CD14-positive monocyte (primary cell): ENCODE data around the gene PGAP2. TPM values are rescaled to one million over a fixed set of nuclear protein-coding genes. Genes with fewer than 3 reads are reported as not detected.

Experiments used
- DNase-seq, 3 donors: peaks; one replicate each; pipeline ENCODE4 v3.0.0-alpha.2; 2011 to 2022
- H2AFZ ChIP-seq: 2 replicates; pipeline ENCODE4 v1.6.0; 2012; ENCODE audit warnings: mild to moderate bottlenecking, low read depth, low read length, inconsistent platforms; ENCODE audit not compliant: insufficient read depth, poor library complexity, severe bottlenecking
- H3K27ac ChIP-seq, 2 donors: 1 replicate in 1 of 2; 2 replicates in 1 of 2; pipeline ENCODE4 v1.5.1; 2012 to 2013; ENCODE audit warnings: low read length in 2 of 2, control low read depth in 1 of 2, inconsistent platforms in 1 of 2, low read depth in 1 of 2, mild to moderate bottlenecking in 1 of 2
- H3K27me3 ChIP-seq, 2 donors: one replicate each; pipeline versions ENCODE4 v1.6.0 to v1.6.1; 2011 to 2013; ENCODE audit warnings: low read length in 2 of 2; ENCODE audit not compliant: control insufficient read depth in 2 of 2, insufficient read depth in 2 of 2
- H3K36me3 ChIP-seq, 2 donors: replicated peaks in 1 of 2; 1 replicate in 1 of 2; 2 replicates in 1 of 2; pipeline versions ENCODE4 v1.5.1 to v1.6.1; 2012 to 2013; ENCODE audit warnings: low read length in 2 of 2, control low read depth in 1 of 2, inconsistent platforms in 1 of 2, mild to moderate bottlenecking in 1 of 2; ENCODE audit not compliant: insufficient read depth in 2 of 2, control insufficient read depth in 1 of 2
- H3K4me1 ChIP-seq, 2 donors: 1 replicate in 1 of 2; 2 replicates in 1 of 2; pipeline versions ENCODE4 v1.5.1 to v1.6.1; 2012 to 2013; ENCODE audit warnings: low read length in 2 of 2, control low read depth in 1 of 2, inconsistent platforms in 1 of 2, mild to moderate bottlenecking in 1 of 2, moderate library complexity in 1 of 2; ENCODE audit not compliant: insufficient read depth in 2 of 2, control insufficient read depth in 1 of 2
- H3K4me2 ChIP-seq: replicated peaks from 2 replicates; pipeline ENCODE3; 2012; ENCODE audit warnings: low read length, moderate library complexity, mild to moderate bottlenecking; ENCODE audit not compliant: poor library complexity, severe bottlenecking; ENCODE audit errors: extremely low read depth
- H3K4me3 ChIP-seq, 3 experiments: fragments of 200-600 bp in 1 of 3; sonication (generic) in 1 of 3; replicated peaks in 1 of 3; 1 replicate in 2 of 3; 2 replicates in 1 of 3; pipeline ENCODE4 v1.5.1; 2011 to 2013; ENCODE audit warnings: low read length in 3 of 3, mild to moderate bottlenecking in 3 of 3, control low read depth in 2 of 3, low read depth in 2 of 3, inconsistent platforms in 1 of 3, moderate library complexity in 1 of 3
- H3K79me2 ChIP-seq: 2 replicates; pipeline ENCODE4 v1.6.0; 2012; ENCODE audit warnings: mild to moderate bottlenecking, control low read depth, inconsistent platforms, low read length, moderate library complexity; ENCODE audit not compliant: insufficient read depth
- H3K9ac ChIP-seq: 2 replicates; pipeline ENCODE4 v1.6.0; 2017; ENCODE audit warnings: low read length, mild to moderate bottlenecking; ENCODE audit not compliant: insufficient read depth, poor library complexity, severe bottlenecking
- H3K9me3 ChIP-seq, 2 donors: replicated peaks in 1 of 2; 1 replicate in 1 of 2; 2 replicates in 1 of 2; pipeline versions ENCODE4 v1.5.1 to v1.6.1; 2012 to 2013; ENCODE audit warnings: low read length in 2 of 2, control low read depth in 1 of 2; ENCODE audit not compliant: control insufficient read depth in 1 of 2, insufficient read depth in 1 of 2
- H4K20me1 ChIP-seq: 2 replicates; pipeline ENCODE4 v1.6.0; 2012; ENCODE audit warnings: mild to moderate bottlenecking, low read length, control low read depth, moderate library complexity; ENCODE audit not compliant: insufficient read depth
- H3K27ac Mint-ChIP-seq, 7 donors: one replicate each; pipeline ENCODE4 v1.8.0; 2020; ENCODE audit warnings: mild to moderate bottlenecking in 7 of 7, mixed read lengths in 7 of 7, moderate library complexity in 6 of 7, inconsistent platforms in 2 of 7
- H3K27me3 Mint-ChIP-seq, 3 donors: one replicate each; pipeline ENCODE4 v1.8.0; 2021 to 2022; ENCODE audit warnings: low read depth in 3 of 3, mild to moderate bottlenecking in 3 of 3, mixed read lengths in 3 of 3, moderate library complexity in 3 of 3, inconsistent platforms in 1 of 3
- H3K36me3 Mint-ChIP-seq, 2 donors: one replicate each; pipeline ENCODE4 v1.8.0; 2020; ENCODE audit warnings: mixed read lengths in 2 of 2, inconsistent platforms in 1 of 2, mild to moderate bottlenecking in 1 of 2
- H3K4me1 Mint-ChIP-seq: one replicate; pipeline ENCODE4 v1.8.0; 2020; ENCODE audit warnings: mild to moderate bottlenecking, mixed read lengths
- H3K4me3 Mint-ChIP-seq, 2 donors: one replicate each; pipeline ENCODE4 v1.8.0; 2020; ENCODE audit warnings: mild to moderate bottlenecking in 2 of 2, mixed read lengths in 2 of 2, moderate library complexity in 1 of 2
- H3K9me3 Mint-ChIP-seq, 7 donors: one replicate each; pipeline ENCODE4 v1.8.0; 2020 to 2022; ENCODE audit warnings: mixed read lengths in 7 of 7, mild to moderate bottlenecking in 6 of 7, moderate library complexity in 6 of 7, inconsistent platforms in 2 of 7
- WGBS: methylation state at CpG from one replicate; pipeline ENCODE4 v1.1.5; 2013; ENCODE audit warnings: missing lambda C conversion rate; ENCODE audit not compliant: insufficient coverage; 5-methylcytosine and 5-hydroxymethylcytosine counted together
- intact Hi-C, 2 donors: fragments of 100-400 bp; cut with micrococcal nuclease; formaldehyde crosslinking; loops; one replicate each; pipeline versions ENCODE4 v1.15.0 to v1.15.1; 2023
- polyA plus RNA-seq, 3 donors: library from polyadenylated mRNA; depleted of rRNA in 1 of 3; unstranded in 2 of 3; stranded (reverse) in 1 of 3; fragments of 300-500 nt in 2 of 3; fragments of >200 nt in 1 of 3; fragmentation: Illumina TruSeq in 2 of 3; gene quantifications; 1 replicate in 2 of 3; 2 replicates in 1 of 3; pipeline ENCODE4 v1.2.3, GENCODE V29; 2012 to 2021
- TF ChIP-seq, protein P1 (sequence below): fragments of 200-600 bp; IDR thresholded peaks from one replicate; pipeline ENCODE4 v1.8.0; 2022; ENCODE audit warnings: antibody characterized with exemption, mild to moderate bottlenecking

The PGAP2 gene
- polyA plus RNA-seq, 3 donors: 5.8 to 17.9 (median 6.8) TPM

DNA sequence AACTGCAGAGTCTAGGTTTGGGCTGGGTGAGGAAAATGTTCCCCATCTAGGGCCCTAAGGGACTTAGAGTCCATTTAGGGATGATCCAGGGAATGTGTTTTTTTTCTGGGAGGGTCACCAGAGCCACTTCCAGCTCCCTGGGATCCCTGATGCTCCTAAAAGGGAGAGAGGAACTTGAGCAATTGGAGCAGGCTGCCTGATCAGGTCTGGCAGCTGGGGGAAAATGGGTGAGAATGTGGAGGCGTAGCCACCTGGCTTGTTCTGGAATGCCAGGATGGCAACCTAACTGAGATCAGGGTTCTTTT is 1.2 kb downstream of the PGAP2 start:
- Histone ChIP-seq H3K4me2 (no peak overlapping the region), H3K4me1 (peaks cover 10 to 14% of the 10 kb centered on the region in 2 donors), H3K4me3 (no peak overlapping the region), H3K79me2 (no peaks in the 10 kb centered on the region), H3K9ac (no peak overlapping the region), H3K27ac (no peak overlapping the region), H3K36me3 (no peaks in the 10 kb centered on the region), H3K9me3 (no peaks in the 10 kb centered on the region), H4K20me1 (no peaks in the 10 kb centered on the region), H2AFZ (no peak overlapping the region), H3K27me3 (no peaks in the 10 kb centered on the region)
- TF ChIP-seq, protein P1, sequence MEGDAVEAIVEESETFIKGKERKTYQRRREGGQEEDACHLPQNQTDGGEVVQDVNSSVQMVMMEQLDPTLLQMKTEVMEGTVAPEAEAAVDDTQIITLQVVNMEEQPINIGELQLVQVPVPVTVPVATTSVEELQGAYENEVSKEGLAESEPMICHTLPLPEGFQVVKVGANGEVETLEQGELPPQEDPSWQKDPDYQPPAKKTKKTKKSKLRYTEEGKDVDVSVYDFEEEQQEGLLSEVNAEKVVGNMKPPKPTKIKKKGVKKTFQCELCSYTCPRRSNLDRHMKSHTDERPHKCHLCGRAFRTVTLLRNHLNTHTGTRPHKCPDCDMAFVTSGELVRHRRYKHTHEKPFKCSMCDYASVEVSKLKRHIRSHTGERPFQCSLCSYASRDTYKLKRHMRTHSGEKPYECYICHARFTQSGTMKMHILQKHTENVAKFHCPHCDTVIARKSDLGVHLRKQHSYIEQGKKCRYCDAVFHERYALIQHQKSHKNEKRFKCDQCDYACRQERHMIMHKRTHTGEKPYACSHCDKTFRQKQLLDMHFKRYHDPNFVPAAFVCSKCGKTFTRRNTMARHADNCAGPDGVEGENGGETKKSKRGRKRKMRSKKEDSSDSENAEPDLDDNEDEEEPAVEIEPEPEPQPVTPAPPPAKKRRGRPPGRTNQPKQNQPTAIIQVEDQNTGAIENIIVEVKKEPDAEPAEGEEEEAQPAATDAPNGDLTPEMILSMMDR: no peak
- intact Hi-C loops: loop anchor here in 1 of 2 donors (5.0 kb wide), 1 partner anchor 37 kb away; no protein-coding TSS in a partner anchor
- Mint-ChIP-seq H3K4me1 (peaks cover 13% of the 10 kb centered on the region), H3K9me3 (no peaks in the 10 kb centered on the region), H3K36me3 (peaks cover 3 to 6% of the 10 kb centered on the region in 2 donors), H3K27ac (peak overlapping the region in 1 of 7 donors; percentile 42), H3K27me3 (no peaks in the 10 kb centered on the region), H3K4me3 (no peak overlapping the region)
- DNase-seq: no peak
- 80% methylated on average over 1 of the region's 1 CpG for WGBS

GRCh38 chr11:3810446-3810845 is 2.1 kb downstream of the PGAP2 start:
- Histone ChIP-seq H3K4me1 (peaks cover 10 to 14% of the 10 kb centered on the region in 2 donors), H3K4me2 (no peak overlapping the region), H3K36me3 (no peaks in the 10 kb centered on the region), H3K27ac (no peak overlapping the region), H2AFZ (no peak overlapping the region), H3K4me3 (no peak overlapping the region), H3K27me3 (no peaks in the 10 kb centered on the region), H3K79me2 (no peaks in the 10 kb centered on the region), H3K9ac (no peak overlapping the region), H3K9me3 (no peaks in the 10 kb centered on the region), H4K20me1 (no peaks in the 10 kb centered on the region)
- H3K9me3 Mint-ChIP-seq: no peaks in the 10 kb centered on the region
- H3K27me3 Mint-ChIP-seq: no peaks in the 10 kb centered on the region
- intact Hi-C loops: no loop called here
- no peak for DNase-seq
- no peak overlapping the region for H3K27ac Mint-ChIP-seq
- TF ChIP-seq, protein P1: no peak
- peaks cover 3 to 6% of the 10 kb centered on the region in 2 donors for H3K36me3 Mint-ChIP-seq
- H3K4me1 Mint-ChIP-seq: peaks cover 13% of the 10 kb centered on the region
- no peak overlapping the region for H3K4me3 Mint-ChIP-seq
- WGBS: 93% methylated on average over 3 of the region's 3 CpGs
